Colonic mucosa (tissue), 4 donors: Measurements from ENCODE around the gene SF3B5. TPM values are rescaled to one million over a fixed set of nuclear protein-coding genes. Genes with fewer than 3 reads are reported as not detected.

Source experiments
- DNase-seq: peaks from one replicate; pipeline ENCODE4 v3.0.0-alpha.2; 2020
- H3K27ac ChIP-seq: fragments of 200-600 bp; one replicate; pipeline ENCODE4 v1.8.0; 2021
- H3K27me3 ChIP-seq: fragments of 200-600 bp; one replicate; pipeline ENCODE4 v1.8.0; 2021
- H3K36me3 ChIP-seq: fragments of 200-600 bp; one replicate; pipeline ENCODE4 v1.8.0; 2021
- H3K4me1 ChIP-seq: fragments of 200-600 bp; one replicate; pipeline ENCODE4 v1.8.0; 2021; ENCODE audit warnings: mild to moderate bottlenecking
- H3K4me3 ChIP-seq: fragments of 200-600 bp; one replicate; pipeline ENCODE4 v1.8.0; 2021
- H3K9ac ChIP-seq, 2 donors: one replicate each; pipeline ENCODE4 v1.7.0; 2013; ENCODE audit warnings: control low read depth in 2 of 2, low read depth in 2 of 2, low read length in 2 of 2
- H3K9me3 ChIP-seq: fragments of 200-600 bp; one replicate; pipeline ENCODE4 v1.8.0; 2021
- CTCF ChIP-seq: fragments of 200-600 bp; IDR thresholded peaks from one replicate; pipeline ENCODE4 v1.8.0; 2022; ENCODE audit warnings: antibody characterized with exemption, mild to moderate bottlenecking
- intact Hi-C: fragments of 100-400 bp; cut with DNase I; formaldehyde crosslinking; loops from one replicate; pipeline ENCODE4 v1.14.1; 2022
- total RNA-seq, 2 donors: library from RNA; stranded (reverse); fragmentation: NEBNext Ultra II Directional in 1 of 2; extraction: Animal tissue kit (Norgen Biotek cat#: 25700) in 1 of 2; gene quantifications; one replicate each; pipeline ENCODE4 v1.2.1, GENCODE V29; 2021
- donor health status: healthy.
- donor health status: DM: no; HTN: no; CAD: no.
- donor health status: DM: no; HTN: no; CAD: no.

SF3B5 gene
- total RNA-seq, 2 donors from 2014 or later = 149 to 285 TPM

GRCh38 chr6:144073024-144073423, 22.3 kb downstream of the SF3B5 start:
- intact Hi-C loops = no loop called here
- Histone ChIP-seq H3K9me3 (no peaks in the 10 kb centered on the region), H3K36me3 (no peaks in the 10 kb centered on the region), H3K4me1 (no peaks in the 10 kb centered on the region), H3K4me3 (no peak overlapping the region), H3K9ac (no peak overlapping the region), H3K27me3 (no peaks in the 10 kb centered on the region), H3K27ac (no peak overlapping the region)
- DNase-seq = no peak
- TF ChIP-seq CTCF = no peak

- Histone ChIP-seq H3K27me3 (no peaks in the 10 kb centered on the region), H3K4me1 (no peaks in the 10 kb centered on the region), H3K9me3 (no peaks in the 10 kb centered on the region), H3K36me3 (no peaks in the 10 kb centered on the region), H3K9ac (no peak overlapping the region), H3K27ac (no peak overlapping the region), H3K4me3 (no peak overlapping the region)
- TF ChIP-seq CTCF = no peak
- no peak for DNase-seq
- intact Hi-C loops = no loop called here
These were observed 25.9 kb downstream of the SF3B5 start for GRCh38 chr6:144069506-144069905.

GRCh38 chr6:144068794-144069193, 26.6 kb downstream of the SF3B5 start:
- H3K36me3 ChIP-seq = no peaks in the 10 kb centered on the region
- no peaks in the 10 kb centered on the region for H3K9me3 ChIP-seq
- no peak for DNase-seq
- H3K4me3 ChIP-seq = no peak overlapping the region
- H3K27me3 ChIP-seq = no peaks in the 10 kb centered on the region
- H3K4me1 ChIP-seq = no peaks in the 10 kb centered on the region
- no peak for TF ChIP-seq CTCF
- H3K27ac ChIP-seq = no peak overlapping the region
- no peak overlapping the region for H3K9ac ChIP-seq
- intact Hi-C loops = no loop called here

- Histone ChIP-seq H3K4me1 (no peaks in the 10 kb centered on the region), H3K27ac (no peak overlapping the region), H3K9ac (no peak overlapping the region), H3K36me3 (no peaks in the 10 kb centered on the region), H3K9me3 (no peaks in the 10 kb centered on the region), H3K27me3 (no peaks in the 10 kb centered on the region), H3K4me3 (no peak overlapping the region)
- intact Hi-C loops = no loop called here
- no peak for DNase-seq
- TF ChIP-seq CTCF = no peak
These were observed 28.5 kb downstream of the SF3B5 start for GRCh38 chr6:144066741-144067484.

- intact Hi-C loops = no loop called here
- peak overlapping the region; percentile 93 for H3K27ac ChIP-seq
- no peaks in the 10 kb centered on the region for H3K9me3 ChIP-seq
- H3K36me3 ChIP-seq = no peaks in the 10 kb centered on the region
- no peak for DNase-seq
- no peaks in the 10 kb centered on the region for H3K4me1 ChIP-seq
- TF ChIP-seq CTCF = no peak
- H3K27me3 ChIP-seq = no peaks in the 10 kb centered on the region
- H3K4me3 ChIP-seq = no peak overlapping the region
- H3K9ac ChIP-seq = no peak overlapping the region
These were observed 29.1 kb downstream of the SF3B5 start for GRCh38 chr6:144066255-144066654.
